Neural progenitor cell (in vitro differentiated cells): ENCODE measurements around the gene POU6F2.

Experiments
- EZH2phosphoT487 ChIP-seq: fragments of 200-600 bp; sonication (generic); IDR thresholded peaks from 2 replicates; pipeline ENCODE4 v1.6.1; 2017; ENCODE audit warnings: antibody characterized with exemption
- TF ChIP-seq, protein P1 (sequence below): fragments of 200-600 bp; sonication (generic); IDR thresholded peaks from 2 replicates; pipeline ENCODE4 v1.5.1; 2017; ENCODE audit warnings: antibody characterized with exemption, mild to moderate bottlenecking

DNA sequence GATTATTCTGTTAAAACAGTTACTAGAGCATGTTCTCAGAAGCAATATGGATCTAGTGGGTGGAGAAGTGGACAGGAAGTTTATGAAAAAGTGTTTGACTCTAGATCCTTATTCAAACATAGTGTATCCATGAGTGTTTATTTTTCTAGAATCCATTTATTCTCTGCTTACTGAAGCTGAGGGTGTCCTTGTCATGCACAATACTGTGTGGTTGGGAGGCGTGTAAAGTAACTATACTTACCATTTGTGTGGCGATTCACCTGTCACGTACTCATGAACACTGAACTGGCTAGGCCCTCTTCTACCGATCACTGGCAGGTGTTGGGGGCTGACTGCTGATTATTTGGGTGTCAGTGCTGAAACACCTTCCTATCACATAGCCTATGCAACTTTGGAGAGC lies 74.0 kb downstream of the POU6F2 start:
- TF ChIP-seq, protein P1, sequence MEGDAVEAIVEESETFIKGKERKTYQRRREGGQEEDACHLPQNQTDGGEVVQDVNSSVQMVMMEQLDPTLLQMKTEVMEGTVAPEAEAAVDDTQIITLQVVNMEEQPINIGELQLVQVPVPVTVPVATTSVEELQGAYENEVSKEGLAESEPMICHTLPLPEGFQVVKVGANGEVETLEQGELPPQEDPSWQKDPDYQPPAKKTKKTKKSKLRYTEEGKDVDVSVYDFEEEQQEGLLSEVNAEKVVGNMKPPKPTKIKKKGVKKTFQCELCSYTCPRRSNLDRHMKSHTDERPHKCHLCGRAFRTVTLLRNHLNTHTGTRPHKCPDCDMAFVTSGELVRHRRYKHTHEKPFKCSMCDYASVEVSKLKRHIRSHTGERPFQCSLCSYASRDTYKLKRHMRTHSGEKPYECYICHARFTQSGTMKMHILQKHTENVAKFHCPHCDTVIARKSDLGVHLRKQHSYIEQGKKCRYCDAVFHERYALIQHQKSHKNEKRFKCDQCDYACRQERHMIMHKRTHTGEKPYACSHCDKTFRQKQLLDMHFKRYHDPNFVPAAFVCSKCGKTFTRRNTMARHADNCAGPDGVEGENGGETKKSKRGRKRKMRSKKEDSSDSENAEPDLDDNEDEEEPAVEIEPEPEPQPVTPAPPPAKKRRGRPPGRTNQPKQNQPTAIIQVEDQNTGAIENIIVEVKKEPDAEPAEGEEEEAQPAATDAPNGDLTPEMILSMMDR: no peak
- no peak for TF ChIP-seq EZH2phosphoT487
